Adrenal gland (tissue), 5 donors: ENCODE measurements around the gene TNFRSF14.

Experiments used
- POLR2A ChIP-seq, 2 donors: fragments of 450-650 bp; IDR thresholded peaks; one replicate each; pipeline ENCODE4 v1.6.1; 2017; ENCODE audit warnings: antibody characterized with exemption in 2 of 2, mild to moderate bottlenecking in 2 of 2, moderate library complexity in 1 of 2
- TF ChIP-seq, protein P1 (sequence below), 6 experiments: fragments of 450-650 bp in 4 of 6; fragments of 200-600 bp in 2 of 6; sonication (generic) in 1 of 6; IDR thresholded peaks; 1 replicate in 5 of 6; 2 replicates in 1 of 6; pipeline versions ENCODE4 v1.5.1 to v1.8.0; 2016 to 2021; ENCODE audit warnings: antibody characterized with exemption in 6 of 6, mild to moderate bottlenecking in 2 of 6, moderate library complexity in 1 of 6
- donor health status: DM: no; HTN: no; CAD: no.

DNA sequence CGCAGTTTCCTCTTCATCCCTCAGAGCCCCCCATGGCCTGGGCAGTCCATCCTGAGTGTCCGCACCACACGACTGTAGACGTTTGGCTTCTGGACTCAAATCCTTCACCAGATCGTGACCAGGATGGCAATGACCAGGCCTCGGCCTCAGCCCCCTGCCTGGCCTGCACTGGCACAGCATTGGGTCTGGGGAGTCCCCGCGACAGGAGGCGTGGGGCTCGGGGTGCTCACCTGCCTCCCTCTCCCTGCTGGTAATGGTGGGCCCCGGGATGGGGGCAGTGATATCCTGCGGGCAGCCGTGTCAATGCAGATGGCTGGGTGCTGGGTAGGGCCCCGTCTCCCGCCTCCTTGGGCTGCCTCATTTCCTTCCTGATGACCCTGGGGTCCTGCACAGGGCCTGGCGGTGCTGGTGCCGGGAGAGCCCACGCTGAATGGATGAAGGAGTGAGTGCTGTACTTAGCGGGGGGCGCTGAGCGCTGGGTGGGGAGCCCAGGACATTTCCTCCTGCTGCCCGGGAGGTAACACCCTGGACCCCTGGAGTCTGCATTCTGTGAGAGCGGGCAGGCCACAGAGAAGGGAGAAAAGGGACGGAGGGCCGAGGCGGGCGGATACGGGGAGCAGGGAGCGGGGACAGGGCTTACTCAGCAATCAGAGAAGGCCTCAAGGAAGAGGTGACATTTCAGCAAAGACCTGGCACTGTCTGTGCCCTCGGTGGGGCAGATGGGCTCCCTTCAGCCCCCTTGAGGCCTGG is 2.1 kb upstream of the TNFRSF14 start:
- TF ChIP-seq, protein P1, sequence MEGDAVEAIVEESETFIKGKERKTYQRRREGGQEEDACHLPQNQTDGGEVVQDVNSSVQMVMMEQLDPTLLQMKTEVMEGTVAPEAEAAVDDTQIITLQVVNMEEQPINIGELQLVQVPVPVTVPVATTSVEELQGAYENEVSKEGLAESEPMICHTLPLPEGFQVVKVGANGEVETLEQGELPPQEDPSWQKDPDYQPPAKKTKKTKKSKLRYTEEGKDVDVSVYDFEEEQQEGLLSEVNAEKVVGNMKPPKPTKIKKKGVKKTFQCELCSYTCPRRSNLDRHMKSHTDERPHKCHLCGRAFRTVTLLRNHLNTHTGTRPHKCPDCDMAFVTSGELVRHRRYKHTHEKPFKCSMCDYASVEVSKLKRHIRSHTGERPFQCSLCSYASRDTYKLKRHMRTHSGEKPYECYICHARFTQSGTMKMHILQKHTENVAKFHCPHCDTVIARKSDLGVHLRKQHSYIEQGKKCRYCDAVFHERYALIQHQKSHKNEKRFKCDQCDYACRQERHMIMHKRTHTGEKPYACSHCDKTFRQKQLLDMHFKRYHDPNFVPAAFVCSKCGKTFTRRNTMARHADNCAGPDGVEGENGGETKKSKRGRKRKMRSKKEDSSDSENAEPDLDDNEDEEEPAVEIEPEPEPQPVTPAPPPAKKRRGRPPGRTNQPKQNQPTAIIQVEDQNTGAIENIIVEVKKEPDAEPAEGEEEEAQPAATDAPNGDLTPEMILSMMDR (IDR thresholded peaks at IDR 0.05): no peak
- no peak for TF ChIP-seq POLR2A (IDR thresholded peaks at IDR 0.05)
